Stimulated activated CD4-positive, alpha-beta T cell treated with anti-CD3 and anti-CD28 coated beads, TNF-alpha, amount 100 ng/mL, for 1 hour (primary cell): ENCODE results near the gene SCAF4.

Source experiments
- DNase-seq, 3 donors: peaks; one replicate each; pipeline ENCODE4 v3.0.0-alpha.2; 2020; ENCODE audit warnings: low read depth in 3 of 3, low spot score in 1 of 3

SCAF4 gene

GRCh38 chr21:31713115-31713514 lies 18.8 kb downstream of the SCAF4 start:
- no peak for DNase-seq

GRCh38 chr21:31711745-31712285 lies 20.1 kb downstream of the SCAF4 start:
- no peak for DNase-seq

- no peak for DNase-seq
Measured at GRCh38 chr21:31711326-31711725, 20.6 kb downstream of the SCAF4 start.

- no peak for DNase-seq
Measured at GRCh38 chr21:31710586-31710985, 21.3 kb downstream of the SCAF4 start.

- DNase-seq = no peak
Measured at GRCh38 chr21:31708541-31708940, 23.4 kb downstream of the SCAF4 start.

- DNase-seq = no peak
Measured at GRCh38 chr21:31707499-31707898, 24.4 kb downstream of the SCAF4 start.

- DNase-seq = no peak
Measured at GRCh38 chr21:31706562-31706961, 25.4 kb downstream of the SCAF4 start.

GRCh38 chr21:31700040-31700439 lies 31.9 kb downstream of the SCAF4 start:
- DNase-seq = no peak

- DNase-seq = no peak
Measured at GRCh38 chr21:31698461-31698860, 33.5 kb downstream of the SCAF4 start.

GRCh38 chr21:31696424-31696823 lies 35.5 kb downstream of the SCAF4 start:
- no peak for DNase-seq

GRCh38 chr21:31693222-31693621 lies 38.7 kb downstream of the SCAF4 start:
- DNase-seq = no peak

GRCh38 chr21:31688603-31689368 lies 43.1 kb downstream of the SCAF4 start:
- DNase-seq = no peak

GRCh38 chr21:31687108-31687507 lies 44.8 kb downstream of the SCAF4 start:
- DNase-seq = no peak

- DNase-seq = no peak
Measured at GRCh38 chr21:31686272-31686915, 45.5 kb downstream of the SCAF4 start.

- no peak for DNase-seq
Measured at GRCh38 chr21:31684918-31685317, 47.0 kb downstream of the SCAF4 start.

- no peak for DNase-seq
Measured at GRCh38 chr21:31683029-31683428, 48.9 kb downstream of the SCAF4 start.

GRCh38 chr21:31682620-31683019 lies 49.3 kb downstream of the SCAF4 start:
- no peak for DNase-seq

GRCh38 chr21:31678478-31678877 lies 53.4 kb downstream of the SCAF4 start:
- DNase-seq = no peak

- DNase-seq = no peak
Measured at GRCh38 chr21:31677047-31677446, 54.9 kb downstream of the SCAF4 start.

- no peak for DNase-seq
Measured at GRCh38 chr21:31675960-31676359, 56.0 kb downstream of the SCAF4 start.

- no peak for DNase-seq
Measured at GRCh38 chr21:31675318-31675717, 56.6 kb downstream of the SCAF4 start.

- DNase-seq = no peak
Measured at GRCh38 chr21:31673321-31673912, 58.5 kb downstream of the SCAF4 start.
